WTC11 (cell line): ENCODE measurements around the gene UGT2B10. TPM values are rescaled to one million over a fixed set of nuclear protein-coding genes. Genes with fewer than 3 reads are reported as not detected.

ENCODE experiments used
- ATAC-seq: fragments of 200-7000 bp; cut with Tn5 transposase; 2 replicates; pipeline ENCODE4 v1.10.0; 2021; ENCODE audit warnings: mild to moderate bottlenecking, moderate library complexity
- CTCF ChIA-PET: fragments of 300-600 bp; sonication (Branson Sonifier 250); formaldehyde crosslinking; loops from one replicate; lab custom pipeline; 2021; ENCODE audit warnings: antibody characterized with exemption; lab: Charles Lee
- POLR2A ChIA-PET: fragments of 350-600 bp; sonication (Branson Sonifier 250); formaldehyde crosslinking; loops from one replicate; lab custom pipeline; 2021; ENCODE audit warnings: antibody characterized with exemption; lab: Charles Lee
- DNase-seq: peaks from one replicate; pipeline ENCODE4 v3.0.0; 2021; ENCODE audit warnings: low spot score
- H3K27ac Mint-ChIP-seq: 2 replicates; pipeline ENCODE4 v1.8.0; 2021; ENCODE audit warnings: mixed read lengths
- H3K27me3 Mint-ChIP-seq: 2 replicates; pipeline ENCODE4 v1.8.0; 2021; ENCODE audit warnings: low read depth, mild to moderate bottlenecking, moderate library complexity, mixed read lengths
- H3K36me3 Mint-ChIP-seq: 2 replicates; pipeline ENCODE4 v1.8.0; 2021; ENCODE audit warnings: mixed read lengths
- H3K4me1 Mint-ChIP-seq: 2 replicates; pipeline ENCODE4 v1.8.0; 2022; ENCODE audit warnings: mixed read lengths
- H3K4me3 Mint-ChIP-seq: 2 replicates; pipeline ENCODE4 v1.8.0; 2021; ENCODE audit warnings: mild to moderate bottlenecking, moderate library complexity, mixed read lengths
- H3K9me3 Mint-ChIP-seq: 2 replicates; pipeline ENCODE4 v1.8.0; 2021; ENCODE audit warnings: mixed read lengths
- CREB1 ChIP-seq: sonication (generic); formaldehyde crosslinking; IDR thresholded peaks from 2 replicates; pipeline ENCODE4 v1.8.0; 2023; ENCODE audit warnings: mild to moderate bottlenecking, missing genetic modification reagents
- ESRRA ChIP-seq: sonication (generic); formaldehyde crosslinking; IDR thresholded peaks from 2 replicates; pipeline ENCODE4 v1.8.1; 2022; ENCODE audit warnings: mild to moderate bottlenecking, missing genetic modification reagents, borderline replicate concordance
- FOXJ3 ChIP-seq: sonication (generic); formaldehyde crosslinking; IDR thresholded peaks from 2 replicates; pipeline ENCODE4 v1.9.0; 2021; ENCODE audit warnings: missing genetic modification reagents, mild to moderate bottlenecking, borderline replicate concordance
- JUN ChIP-seq: sonication (generic); formaldehyde crosslinking; IDR thresholded peaks from 2 replicates; pipeline ENCODE4 v1.8.0; 2023; ENCODE audit warnings: mild to moderate bottlenecking, missing genetic modification reagents
- NFYB ChIP-seq: sonication (generic); formaldehyde crosslinking; conservative IDR thresholded peaks from 2 replicates; pipeline ENCODE4 v1.8.0; 2022; ENCODE audit warnings: low read depth, missing genetic modification reagents
- NR3C1 ChIP-seq: sonication (generic); formaldehyde crosslinking; conservative IDR thresholded peaks from 2 replicates; pipeline ENCODE4 v1.8.1; 2023; ENCODE audit warnings: low read depth, mild to moderate bottlenecking, missing genetic modification reagents
- RORB ChIP-seq: fragments of 250-450 bp; sonication (Bioruptor Pico); IDR thresholded peaks from 2 replicates; pipeline ENCODE4 v1.9.0; 2021; ENCODE audit warnings: mild to moderate bottlenecking
- TCF7 ChIP-seq: sonication (generic); formaldehyde crosslinking; IDR thresholded peaks from 2 replicates; pipeline ENCODE4 v1.8.0; 2022; ENCODE audit warnings: mild to moderate bottlenecking, low read depth, missing genetic modification reagents, moderate library complexity
- total RNA-seq: library from RNA; stranded (reverse); gene quantifications from 3 replicates; pipeline ENCODE4 v1.2.3, GENCODE V29; 2021
- TF ChIP-seq, protein P1 (sequence below): sonication (generic); formaldehyde crosslinking; IDR thresholded peaks from 2 replicates; pipeline ENCODE4 v1.8.1; 2023; ENCODE audit warnings: mild to moderate bottlenecking, missing genetic modification reagents
- TF ChIP-seq, protein P2 (sequence below): fragments of 250-450 bp; sonication (Bioruptor Pico); IDR thresholded peaks from 2 replicates; pipeline ENCODE4 v1.8.0; 2021; ENCODE audit warnings: mild to moderate bottlenecking
- TF ChIP-seq, protein P3 (sequence below): sonication (generic); formaldehyde crosslinking; IDR thresholded peaks from 2 replicates; pipeline ENCODE4 v1.8.0; 2023; ENCODE audit warnings: mild to moderate bottlenecking, missing genetic modification reagents
- TF ChIP-seq, protein P4 (sequence below): sonication (generic); formaldehyde crosslinking; IDR thresholded peaks from 2 replicates; pipeline ENCODE4 v1.8.0; 2023; ENCODE audit warnings: missing genetic modification reagents, mild to moderate bottlenecking, borderline replicate concordance
- TF ChIP-seq, protein P5 (sequence below): sonication (generic); formaldehyde crosslinking; IDR thresholded peaks from 2 replicates; pipeline ENCODE4 v1.8.0; 2022; ENCODE audit warnings: mild to moderate bottlenecking, missing genetic modification reagents
- TF ChIP-seq, protein P6 (sequence below): sonication (generic); formaldehyde crosslinking; IDR thresholded peaks from 2 replicates; pipeline ENCODE4 v1.8.0; 2022; ENCODE audit warnings: mild to moderate bottlenecking, missing genetic modification reagents
- TF ChIP-seq, protein P7 (sequence below): fragments of 250-450 bp; sonication (Bioruptor Pico); conservative IDR thresholded peaks from 2 replicates; pipeline ENCODE4 v1.9.0; 2021; ENCODE audit warnings: mild to moderate bottlenecking
- TF ChIP-seq, protein P8 (sequence below): fragments of 250-450 bp; sonication (Bioruptor Pico); IDR thresholded peaks from 2 replicates; pipeline ENCODE4 v2.1.2; 2022; ENCODE audit warnings: mild to moderate bottlenecking, moderate library complexity

The UGT2B10 gene
- total RNA-seq, 1 experiment from 2014 or later: 0.17 TPM

DNA sequence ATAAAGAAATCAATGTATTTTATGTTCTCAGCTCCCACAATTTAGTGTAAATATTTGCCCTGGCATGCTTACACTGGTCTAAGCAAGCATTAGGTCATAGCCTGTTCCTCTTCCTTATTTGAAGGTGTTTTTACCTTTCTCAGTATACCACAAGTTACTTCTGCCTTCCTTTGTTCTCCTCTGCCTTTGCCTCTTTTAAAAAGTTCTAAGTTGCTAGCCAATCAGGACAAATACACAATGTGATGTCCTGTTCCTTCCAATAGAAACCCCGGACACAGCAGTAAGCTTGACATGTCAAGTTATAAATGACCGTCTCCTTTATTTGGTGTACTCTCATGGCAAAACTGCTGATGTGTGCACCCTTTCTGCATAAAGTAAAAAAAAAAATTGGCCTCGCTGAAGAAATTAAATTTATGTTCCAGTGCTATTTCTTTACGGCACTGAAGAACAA lies 49.4 kb downstream of the UGT2B10 start (continued):
- TF ChIP-seq, protein P1, sequence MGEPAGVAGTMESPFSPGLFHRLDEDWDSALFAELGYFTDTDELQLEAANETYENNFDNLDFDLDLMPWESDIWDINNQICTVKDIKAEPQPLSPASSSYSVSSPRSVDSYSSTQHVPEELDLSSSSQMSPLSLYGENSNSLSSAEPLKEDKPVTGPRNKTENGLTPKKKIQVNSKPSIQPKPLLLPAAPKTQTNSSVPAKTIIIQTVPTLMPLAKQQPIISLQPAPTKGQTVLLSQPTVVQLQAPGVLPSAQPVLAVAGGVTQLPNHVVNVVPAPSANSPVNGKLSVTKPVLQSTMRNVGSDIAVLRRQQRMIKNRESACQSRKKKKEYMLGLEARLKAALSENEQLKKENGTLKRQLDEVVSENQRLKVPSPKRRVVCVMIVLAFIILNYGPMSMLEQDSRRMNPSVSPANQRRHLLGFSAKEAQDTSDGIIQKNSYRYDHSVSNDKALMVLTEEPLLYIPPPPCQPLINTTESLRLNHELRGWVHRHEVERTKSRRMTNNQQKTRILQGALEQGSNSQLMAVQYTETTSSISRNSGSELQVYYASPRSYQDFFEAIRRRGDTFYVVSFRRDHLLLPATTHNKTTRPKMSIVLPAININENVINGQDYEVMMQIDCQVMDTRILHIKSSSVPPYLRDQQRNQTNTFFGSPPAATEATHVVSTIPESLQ (CRISPR knock-in tag): no peak

DNA sequence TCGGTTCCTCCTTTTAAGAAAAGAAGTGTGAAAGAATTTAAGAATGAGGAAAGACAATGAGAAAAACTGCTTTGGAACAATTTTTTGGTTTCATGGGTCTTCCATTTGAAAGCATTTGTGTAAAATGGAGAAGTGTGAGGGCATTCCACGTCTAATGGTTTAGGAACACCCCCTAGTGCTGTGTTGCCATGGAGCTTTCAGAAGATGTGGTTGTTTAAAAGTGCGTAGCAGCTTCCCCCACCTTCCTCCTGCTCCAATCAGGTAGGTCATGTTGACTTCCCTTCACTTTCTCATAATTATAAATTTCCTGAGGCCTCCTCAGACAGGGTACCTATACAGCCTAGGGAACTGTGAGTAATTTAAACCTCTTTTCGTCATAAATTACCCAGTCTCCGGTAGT lies 50.0 kb downstream of the UGT2B10 start:
- ChIA-PET CTCF (interaction anchor here (0.6 kb wide), 1 partner anchor 368 kb away, joined by 3 read pairs; no protein-coding TSS in a partner anchor), POLR2A (no interaction called here)
- Mint-ChIP-seq H3K36me3 (peaks cover 4% of the 10 kb centered on the region), H3K27me3 (no peaks in the 10 kb centered on the region), H3K9me3 (peaks cover 15% of the 10 kb centered on the region; the same call in 1 of the 2 replicates), H3K27ac (no peak overlapping the region), H3K4me1 (peaks cover 7% of the 10 kb centered on the region), H3K4me3 (no peak overlapping the region)
- ATAC-seq (peak; percentile 61), DNase-seq (no peak)
- no peak for TF ChIP-seq TCF7
- TF ChIP-seq JUN: no peak
- TF ChIP-seq, protein P2, sequence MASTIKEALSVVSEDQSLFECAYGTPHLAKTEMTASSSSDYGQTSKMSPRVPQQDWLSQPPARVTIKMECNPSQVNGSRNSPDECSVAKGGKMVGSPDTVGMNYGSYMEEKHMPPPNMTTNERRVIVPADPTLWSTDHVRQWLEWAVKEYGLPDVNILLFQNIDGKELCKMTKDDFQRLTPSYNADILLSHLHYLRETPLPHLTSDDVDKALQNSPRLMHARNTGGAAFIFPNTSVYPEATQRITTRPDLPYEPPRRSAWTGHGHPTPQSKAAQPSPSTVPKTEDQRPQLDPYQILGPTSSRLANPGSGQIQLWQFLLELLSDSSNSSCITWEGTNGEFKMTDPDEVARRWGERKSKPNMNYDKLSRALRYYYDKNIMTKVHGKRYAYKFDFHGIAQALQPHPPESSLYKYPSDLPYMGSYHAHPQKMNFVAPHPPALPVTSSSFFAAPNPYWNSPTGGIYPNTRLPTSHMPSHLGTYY: no peak
- TF ChIP-seq, protein P3, sequence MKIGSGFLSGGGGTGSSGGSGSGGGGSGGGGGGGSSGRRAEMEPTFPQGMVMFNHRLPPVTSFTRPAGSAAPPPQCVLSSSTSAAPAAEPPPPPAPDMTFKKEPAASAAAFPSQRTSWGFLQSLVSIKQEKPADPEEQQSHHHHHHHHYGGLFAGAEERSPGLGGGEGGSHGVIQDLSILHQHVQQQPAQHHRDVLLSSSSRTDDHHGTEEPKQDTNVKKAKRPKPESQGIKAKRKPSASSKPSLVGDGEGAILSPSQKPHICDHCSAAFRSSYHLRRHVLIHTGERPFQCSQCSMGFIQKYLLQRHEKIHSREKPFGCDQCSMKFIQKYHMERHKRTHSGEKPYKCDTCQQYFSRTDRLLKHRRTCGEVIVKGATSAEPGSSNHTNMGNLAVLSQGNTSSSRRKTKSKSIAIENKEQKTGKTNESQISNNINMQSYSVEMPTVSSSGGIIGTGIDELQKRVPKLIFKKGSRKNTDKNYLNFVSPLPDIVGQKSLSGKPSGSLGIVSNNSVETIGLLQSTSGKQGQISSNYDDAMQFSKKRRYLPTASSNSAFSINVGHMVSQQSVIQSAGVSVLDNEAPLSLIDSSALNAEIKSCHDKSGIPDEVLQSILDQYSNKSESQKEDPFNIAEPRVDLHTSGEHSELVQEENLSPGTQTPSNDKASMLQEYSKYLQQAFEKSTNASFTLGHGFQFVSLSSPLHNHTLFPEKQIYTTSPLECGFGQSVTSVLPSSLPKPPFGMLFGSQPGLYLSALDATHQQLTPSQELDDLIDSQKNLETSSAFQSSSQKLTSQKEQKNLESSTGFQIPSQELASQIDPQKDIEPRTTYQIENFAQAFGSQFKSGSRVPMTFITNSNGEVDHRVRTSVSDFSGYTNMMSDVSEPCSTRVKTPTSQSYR (CRISPR knock-in tag): no peak
- TF ChIP-seq, protein P4, sequence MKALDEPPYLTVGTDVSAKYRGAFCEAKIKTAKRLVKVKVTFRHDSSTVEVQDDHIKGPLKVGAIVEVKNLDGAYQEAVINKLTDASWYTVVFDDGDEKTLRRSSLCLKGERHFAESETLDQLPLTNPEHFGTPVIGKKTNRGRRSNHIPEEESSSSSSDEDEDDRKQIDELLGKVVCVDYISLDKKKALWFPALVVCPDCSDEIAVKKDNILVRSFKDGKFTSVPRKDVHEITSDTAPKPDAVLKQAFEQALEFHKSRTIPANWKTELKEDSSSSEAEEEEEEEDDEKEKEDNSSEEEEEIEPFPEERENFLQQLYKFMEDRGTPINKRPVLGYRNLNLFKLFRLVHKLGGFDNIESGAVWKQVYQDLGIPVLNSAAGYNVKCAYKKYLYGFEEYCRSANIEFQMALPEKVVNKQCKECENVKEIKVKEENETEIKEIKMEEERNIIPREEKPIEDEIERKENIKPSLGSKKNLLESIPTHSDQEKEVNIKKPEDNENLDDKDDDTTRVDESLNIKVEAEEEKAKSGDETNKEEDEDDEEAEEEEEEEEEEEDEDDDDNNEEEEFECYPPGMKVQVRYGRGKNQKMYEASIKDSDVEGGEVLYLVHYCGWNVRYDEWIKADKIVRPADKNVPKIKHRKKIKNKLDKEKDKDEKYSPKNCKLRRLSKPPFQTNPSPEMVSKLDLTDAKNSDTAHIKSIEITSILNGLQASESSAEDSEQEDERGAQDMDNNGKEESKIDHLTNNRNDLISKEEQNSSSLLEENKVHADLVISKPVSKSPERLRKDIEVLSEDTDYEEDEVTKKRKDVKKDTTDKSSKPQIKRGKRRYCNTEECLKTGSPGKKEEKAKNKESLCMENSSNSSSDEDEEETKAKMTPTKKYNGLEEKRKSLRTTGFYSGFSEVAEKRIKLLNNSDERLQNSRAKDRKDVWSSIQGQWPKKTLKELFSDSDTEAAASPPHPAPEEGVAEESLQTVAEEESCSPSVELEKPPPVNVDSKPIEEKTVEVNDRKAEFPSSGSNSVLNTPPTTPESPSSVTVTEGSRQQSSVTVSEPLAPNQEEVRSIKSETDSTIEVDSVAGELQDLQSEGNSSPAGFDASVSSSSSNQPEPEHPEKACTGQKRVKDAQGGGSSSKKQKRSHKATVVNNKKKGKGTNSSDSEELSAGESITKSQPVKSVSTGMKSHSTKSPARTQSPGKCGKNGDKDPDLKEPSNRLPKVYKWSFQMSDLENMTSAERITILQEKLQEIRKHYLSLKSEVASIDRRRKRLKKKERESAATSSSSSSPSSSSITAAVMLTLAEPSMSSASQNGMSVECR (CRISPR knock-in tag): no peak
- TF ChIP-seq RORB (CRISPR knock-in tag): no peak
- no peak for TF ChIP-seq FOXJ3
- TF ChIP-seq, protein P5, sequence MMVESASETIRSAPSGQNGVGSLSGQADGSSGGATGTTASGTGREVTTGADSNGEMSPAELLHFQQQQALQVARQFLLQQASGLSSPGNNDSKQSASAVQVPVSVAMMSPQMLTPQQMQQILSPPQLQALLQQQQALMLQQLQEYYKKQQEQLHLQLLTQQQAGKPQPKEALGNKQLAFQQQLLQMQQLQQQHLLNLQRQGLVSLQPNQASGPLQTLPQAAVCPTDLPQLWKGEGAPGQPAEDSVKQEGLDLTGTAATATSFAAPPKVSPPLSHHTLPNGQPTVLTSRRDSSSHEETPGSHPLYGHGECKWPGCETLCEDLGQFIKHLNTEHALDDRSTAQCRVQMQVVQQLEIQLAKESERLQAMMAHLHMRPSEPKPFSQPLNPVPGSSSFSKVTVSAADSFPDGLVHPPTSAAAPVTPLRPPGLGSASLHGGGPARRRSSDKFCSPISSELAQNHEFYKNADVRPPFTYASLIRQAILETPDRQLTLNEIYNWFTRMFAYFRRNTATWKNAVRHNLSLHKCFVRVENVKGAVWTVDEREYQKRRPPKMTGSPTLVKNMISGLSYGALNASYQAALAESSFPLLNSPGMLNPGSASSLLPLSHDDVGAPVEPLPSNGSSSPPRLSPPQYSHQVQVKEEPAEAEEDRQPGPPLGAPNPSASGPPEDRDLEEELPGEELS: no peak
- TF ChIP-seq, protein P6, sequence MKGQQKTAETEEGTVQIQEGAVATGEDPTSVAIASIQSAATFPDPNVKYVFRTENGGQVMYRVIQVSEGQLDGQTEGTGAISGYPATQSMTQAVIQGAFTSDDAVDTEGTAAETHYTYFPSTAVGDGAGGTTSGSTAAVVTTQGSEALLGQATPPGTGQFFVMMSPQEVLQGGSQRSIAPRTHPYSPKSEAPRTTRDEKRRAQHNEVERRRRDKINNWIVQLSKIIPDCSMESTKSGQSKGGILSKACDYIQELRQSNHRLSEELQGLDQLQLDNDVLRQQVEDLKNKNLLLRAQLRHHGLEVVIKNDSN: no peak
- TF ChIP-seq, protein P7, sequence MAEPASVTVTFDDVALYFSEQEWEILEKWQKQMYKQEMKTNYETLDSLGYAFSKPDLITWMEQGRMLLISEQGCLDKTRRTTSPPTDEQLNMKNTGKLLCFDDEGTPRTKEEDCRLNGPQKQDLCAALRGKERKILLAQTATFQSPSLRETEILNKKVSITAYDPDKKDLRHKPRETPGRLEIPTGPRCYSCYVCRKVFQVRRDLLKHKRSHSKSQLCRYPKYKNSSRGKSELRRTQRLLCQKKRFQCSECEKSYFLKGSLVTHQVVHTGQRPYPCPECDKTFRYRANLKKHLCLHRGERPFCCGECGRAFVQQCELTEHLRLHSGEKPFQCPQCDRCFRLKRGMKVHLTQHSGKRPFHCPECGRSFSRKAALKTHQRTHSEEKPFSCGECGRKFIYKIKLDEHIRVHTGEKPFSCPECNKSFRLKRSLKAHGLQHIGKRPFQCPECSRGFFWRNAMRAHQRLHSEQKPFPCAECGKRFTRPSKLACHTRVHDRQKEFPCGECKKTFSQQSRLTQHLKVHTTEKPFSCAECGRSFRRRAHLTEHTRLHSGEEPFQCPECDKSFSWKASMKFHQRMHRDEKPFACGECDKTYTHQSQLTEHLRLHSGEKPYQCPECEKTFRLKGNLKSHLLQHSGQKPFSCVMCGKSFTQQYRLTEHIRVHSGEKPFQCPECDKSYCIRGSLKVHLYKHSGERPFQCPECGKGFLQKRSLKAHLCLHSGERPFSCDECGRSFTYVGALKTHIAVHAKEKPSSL (CRISPR knock-in tag): no peak
- TF ChIP-seq ESRRA (CRISPR knock-in tag): no peak
- TF ChIP-seq, protein P8, sequence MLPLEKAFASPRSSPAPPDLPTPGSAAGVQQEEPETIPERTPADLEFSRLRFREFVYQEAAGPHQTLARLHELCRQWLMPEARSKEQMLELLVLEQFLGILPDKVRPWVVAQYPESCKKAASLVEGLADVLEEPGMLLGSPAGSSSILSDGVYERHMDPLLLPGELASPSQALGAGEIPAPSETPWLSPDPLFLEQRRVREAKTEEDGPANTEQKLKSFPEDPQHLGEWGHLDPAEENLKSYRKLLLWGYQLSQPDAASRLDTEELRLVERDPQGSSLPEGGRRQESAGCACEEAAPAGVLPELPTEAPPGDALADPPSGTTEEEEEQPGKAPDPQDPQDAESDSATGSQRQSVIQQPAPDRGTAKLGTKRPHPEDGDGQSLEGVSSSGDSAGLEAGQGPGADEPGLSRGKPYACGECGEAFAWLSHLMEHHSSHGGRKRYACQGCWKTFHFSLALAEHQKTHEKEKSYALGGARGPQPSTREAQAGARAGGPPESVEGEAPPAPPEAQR: no peak
- TF ChIP-seq NFYB (CRISPR knock-in tag): no peak
- TF ChIP-seq CREB1 (CRISPR knock-in tag): no peak
- no peak for TF ChIP-seq NR3C1
